ENCODE results near the gene CHPT1. TPM values are rescaled to one million over a fixed set of nuclear protein-coding genes. Genes with fewer than 3 reads are reported as not detected.

The CHPT1 gene
- total RNA-seq, 2 donors from 2014 or later: 17.2 to 22.1 TPM

GRCh38 chr12:101714877-101715444 lies 17.5 kb downstream of the CHPT1 start:
- H3K4me1 Mint-ChIP-seq: peaks cover 3% of the 10 kb centered on the region
- no peaks in the 10 kb centered on the region for H3K27me3 Mint-ChIP-seq (ENCODE audit: insufficient read depth)
- no peak overlapping the region for H3K4me3 ChIP-seq (ENCODE audit: low read length)
- H3K27ac ChIP-seq (ENCODE audit: low read depth, low read length): no peak overlapping the region
- H3K36me3 Mint-ChIP-seq (ENCODE audit: low read depth): no peaks in the 10 kb centered on the region
- no peak for DNase-seq
- WGBS, 2 experiments (ENCODE audit: insufficient coverage in 1 of 2, insufficient read length in 1 of 2): 84 to 93% methylated on average over 3 of the region's 3 CpGs
- H3K4me1 ChIP-seq (ENCODE audit: control insufficient read depth, insufficient read depth, low read length): no peaks in the 10 kb centered on the region
- no peaks in the 10 kb centered on the region for H3K9me3 Mint-ChIP-seq
- H3K27ac Mint-ChIP-seq: no peak overlapping the region
- H3K9ac ChIP-seq (ENCODE audit: extremely low read depth, low read length, poor library complexity, severe bottlenecking): no peak overlapping the region
- no peaks in the 10 kb centered on the region for H3K36me3 ChIP-seq (ENCODE audit: control insufficient read depth, insufficient read depth, low read length)
- no peaks in the 10 kb centered on the region for H3K27me3 ChIP-seq (ENCODE audit: control insufficient read depth, insufficient read depth, low read length, poor library complexity, severe bottlenecking)
- no peak overlapping the region for H3K4me3 Mint-ChIP-seq
- TF ChIP-seq, protein P1, sequence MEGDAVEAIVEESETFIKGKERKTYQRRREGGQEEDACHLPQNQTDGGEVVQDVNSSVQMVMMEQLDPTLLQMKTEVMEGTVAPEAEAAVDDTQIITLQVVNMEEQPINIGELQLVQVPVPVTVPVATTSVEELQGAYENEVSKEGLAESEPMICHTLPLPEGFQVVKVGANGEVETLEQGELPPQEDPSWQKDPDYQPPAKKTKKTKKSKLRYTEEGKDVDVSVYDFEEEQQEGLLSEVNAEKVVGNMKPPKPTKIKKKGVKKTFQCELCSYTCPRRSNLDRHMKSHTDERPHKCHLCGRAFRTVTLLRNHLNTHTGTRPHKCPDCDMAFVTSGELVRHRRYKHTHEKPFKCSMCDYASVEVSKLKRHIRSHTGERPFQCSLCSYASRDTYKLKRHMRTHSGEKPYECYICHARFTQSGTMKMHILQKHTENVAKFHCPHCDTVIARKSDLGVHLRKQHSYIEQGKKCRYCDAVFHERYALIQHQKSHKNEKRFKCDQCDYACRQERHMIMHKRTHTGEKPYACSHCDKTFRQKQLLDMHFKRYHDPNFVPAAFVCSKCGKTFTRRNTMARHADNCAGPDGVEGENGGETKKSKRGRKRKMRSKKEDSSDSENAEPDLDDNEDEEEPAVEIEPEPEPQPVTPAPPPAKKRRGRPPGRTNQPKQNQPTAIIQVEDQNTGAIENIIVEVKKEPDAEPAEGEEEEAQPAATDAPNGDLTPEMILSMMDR (conservative IDR thresholded peaks at IDR 0.05): no peak
- no peaks in the 10 kb centered on the region for H3K9me3 ChIP-seq (ENCODE audit: control insufficient read depth, low read length)

DNA sequence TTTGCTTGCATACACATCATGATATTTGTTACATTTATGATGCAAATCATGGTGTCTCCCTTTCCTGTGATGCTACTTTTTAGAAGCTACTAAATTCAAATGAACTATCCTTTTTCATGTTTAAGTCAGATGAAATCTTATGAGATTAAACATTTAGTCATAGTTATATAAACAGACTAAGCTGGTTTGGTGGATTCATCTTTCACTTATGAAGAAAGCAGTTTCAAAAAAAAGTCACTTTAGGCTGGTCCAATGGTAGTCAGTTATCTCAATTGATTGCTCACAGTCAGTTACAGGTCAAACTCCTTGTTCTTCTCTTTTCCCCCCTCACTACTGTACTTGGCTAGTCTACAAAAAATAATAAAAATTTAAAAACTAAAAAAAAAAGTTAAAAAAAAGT lies 22.1 kb downstream of the CHPT1 start:
- no peaks in the 10 kb centered on the region for H3K27me3 ChIP-seq (ENCODE audit: control insufficient read depth, insufficient read depth, low read length, poor library complexity, severe bottlenecking)
- TF ChIP-seq, protein P1 (conservative IDR thresholded peaks at IDR 0.05): no peak
- Mint-ChIP-seq H3K27ac (no peak overlapping the region), H3K4me3 (no peak overlapping the region), H3K36me3 (ENCODE audit: low read depth) (no peaks in the 10 kb centered on the region), H3K4me1 (peaks cover 2% of the 10 kb centered on the region), H3K9me3 (no peaks in the 10 kb centered on the region), H3K27me3 (ENCODE audit: insufficient read depth) (no peaks in the 10 kb centered on the region)
- no peak for DNase-seq
- peaks cover 3% of the 10 kb centered on the region for H3K36me3 ChIP-seq (ENCODE audit: control insufficient read depth, insufficient read depth, low read length)
- H3K9me3 ChIP-seq (ENCODE audit: control insufficient read depth, low read length): no peaks in the 10 kb centered on the region
- H3K27ac ChIP-seq (ENCODE audit: low read depth, low read length): no peak overlapping the region
- H3K4me1 ChIP-seq (ENCODE audit: control insufficient read depth, insufficient read depth, low read length): no peaks in the 10 kb centered on the region
- H3K9ac ChIP-seq (ENCODE audit: extremely low read depth, low read length, poor library complexity, severe bottlenecking): no peak overlapping the region
- no peak overlapping the region for H3K4me3 ChIP-seq (ENCODE audit: low read length)

- Mint-ChIP-seq H3K27ac (no peak overlapping the region), H3K36me3 (ENCODE audit: low read depth) (no peaks in the 10 kb centered on the region), H3K4me1 (peaks cover under 1% of the 10 kb centered on the region)
These were observed 22.7 kb downstream of the CHPT1 start for GRCh38 chr12:101720118-101720517.

More at GRCh38 chr12:101720118-101720517, 22.7 kb downstream of the CHPT1 start:
- TF ChIP-seq, protein P1 (conservative IDR thresholded peaks at IDR 0.05): no peak
- Mint-ChIP-seq H3K27me3 (ENCODE audit: insufficient read depth) (no peaks in the 10 kb centered on the region), H3K4me3 (no peak overlapping the region), H3K9me3 (no peaks in the 10 kb centered on the region)
- no peaks in the 10 kb centered on the region for H3K4me1 ChIP-seq (ENCODE audit: control insufficient read depth, insufficient read depth, low read length)
- no peak overlapping the region for H3K9ac ChIP-seq (ENCODE audit: extremely low read depth, low read length, poor library complexity, severe bottlenecking)
- H3K4me3 ChIP-seq (ENCODE audit: low read length): no peak overlapping the region
- no peaks in the 10 kb centered on the region for H3K27me3 ChIP-seq (ENCODE audit: control insufficient read depth, insufficient read depth, low read length, poor library complexity, severe bottlenecking)
- H3K9me3 ChIP-seq (ENCODE audit: control insufficient read depth, low read length): no peaks in the 10 kb centered on the region
- no peak overlapping the region for H3K27ac ChIP-seq (ENCODE audit: low read depth, low read length)
- H3K36me3 ChIP-seq (ENCODE audit: control insufficient read depth, insufficient read depth, low read length): peaks cover 3% of the 10 kb centered on the region
- DNase-seq: no peak

Measured in endodermal cell (in vitro differentiated cells).